ENCODE measurements around the gene KCNC2.

Gene KCNC2

DNA sequence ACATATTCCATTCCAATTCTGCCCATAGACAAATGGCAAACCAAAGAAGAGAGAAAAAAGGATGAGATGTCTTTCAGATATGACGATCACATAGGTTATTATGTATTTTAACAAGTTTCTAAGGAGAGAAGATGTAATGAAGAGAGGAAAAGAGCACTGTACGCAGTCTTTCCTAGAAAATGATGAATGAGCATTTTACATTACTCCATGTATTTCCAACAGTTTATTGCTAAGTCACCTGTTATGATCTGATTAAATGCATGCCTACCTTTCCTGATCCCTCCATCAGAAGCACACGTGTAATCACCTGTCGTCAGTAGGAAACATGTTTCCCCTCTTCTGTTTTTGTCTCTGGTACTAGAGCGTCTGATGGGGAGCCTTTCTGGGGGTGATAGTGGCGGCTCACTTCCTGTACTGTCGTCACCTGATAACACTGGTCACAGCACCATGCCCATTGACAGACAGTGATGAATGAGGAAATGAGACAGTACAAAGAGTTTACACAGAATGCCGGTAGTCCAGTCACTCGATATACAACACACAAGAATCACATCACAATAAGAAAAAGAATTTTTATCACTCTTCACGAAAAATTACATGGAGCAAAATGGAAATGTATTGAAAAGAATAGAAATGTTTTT lies 161.6 kb downstream of the KCNC2 start:
- DNase-seq: no peak

DNA sequence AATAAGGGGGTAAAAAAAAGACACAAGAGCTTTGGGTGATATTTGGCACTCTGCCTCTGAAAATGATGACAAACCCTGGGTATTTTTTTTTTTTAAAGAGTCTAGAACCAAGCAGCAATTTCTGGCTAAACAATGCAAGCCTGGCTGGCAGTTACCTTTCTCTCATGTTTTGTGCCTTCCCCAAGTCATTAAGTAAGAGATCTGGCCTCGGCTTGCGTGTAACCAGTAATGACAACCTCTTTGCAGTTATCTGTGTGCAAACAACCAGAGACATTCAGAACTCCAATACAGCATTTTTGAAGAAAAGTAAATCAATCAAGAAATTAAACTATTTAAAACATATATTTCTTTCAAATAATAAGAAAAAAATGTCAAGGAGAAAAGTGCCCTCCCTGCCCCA lies 167.5 kb downstream of the KCNC2 start:
- no peak for DNase-seq

GRCh38 chr12:75041472-75041871 lies 168.2 kb downstream of the KCNC2 start:
- no peak for DNase-seq

DNA sequence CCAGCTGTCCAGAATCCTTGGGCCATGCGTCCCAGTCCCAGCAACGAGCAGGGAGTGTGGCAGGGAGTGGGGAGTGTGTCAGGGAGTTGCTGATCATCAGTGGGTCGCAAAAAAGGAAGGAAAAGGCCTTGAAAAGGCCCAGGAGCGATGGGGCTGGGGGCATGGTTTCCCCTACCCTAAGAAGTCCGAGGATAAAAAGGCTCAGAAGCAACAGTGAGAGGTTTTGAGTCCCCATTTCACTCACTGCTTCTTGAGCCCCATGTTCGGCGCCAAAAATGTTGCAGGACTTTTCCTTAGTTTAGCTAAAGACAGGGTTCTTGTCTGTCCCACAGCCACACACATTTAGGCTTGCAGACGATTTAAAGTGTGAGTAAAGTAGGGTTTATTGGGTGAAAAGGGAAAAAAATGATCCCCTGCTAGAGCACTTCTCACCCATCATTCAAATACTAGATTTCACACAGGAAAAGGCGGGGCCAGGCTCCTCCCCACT lies 189.5 kb downstream of the KCNC2 start:
- DNase-seq: no peak

GRCh38 chr12:75011120-75011519 lies 198.5 kb downstream of the KCNC2 start:
- DNase-seq: peak; percentile 17

DNA sequence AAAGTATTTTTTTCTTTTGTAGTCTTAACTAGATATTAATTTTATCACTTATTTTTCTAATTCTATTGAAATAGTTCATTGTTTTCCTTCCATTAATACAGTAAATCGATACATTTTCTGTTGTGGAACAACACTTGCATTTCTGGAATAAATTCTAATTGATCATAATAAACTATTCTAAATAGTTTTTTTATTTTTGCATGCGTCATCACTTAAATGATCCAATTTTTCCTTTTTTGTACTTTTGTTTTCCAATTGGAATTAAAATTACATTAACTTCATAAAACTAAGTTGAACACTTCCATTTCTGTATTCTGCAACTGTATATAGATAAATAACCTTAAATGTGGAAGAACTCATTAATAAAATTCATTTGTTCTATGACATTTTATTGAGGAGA lies 202.5 kb downstream of the KCNC2 start:
- DNase-seq: no peak

DNA sequence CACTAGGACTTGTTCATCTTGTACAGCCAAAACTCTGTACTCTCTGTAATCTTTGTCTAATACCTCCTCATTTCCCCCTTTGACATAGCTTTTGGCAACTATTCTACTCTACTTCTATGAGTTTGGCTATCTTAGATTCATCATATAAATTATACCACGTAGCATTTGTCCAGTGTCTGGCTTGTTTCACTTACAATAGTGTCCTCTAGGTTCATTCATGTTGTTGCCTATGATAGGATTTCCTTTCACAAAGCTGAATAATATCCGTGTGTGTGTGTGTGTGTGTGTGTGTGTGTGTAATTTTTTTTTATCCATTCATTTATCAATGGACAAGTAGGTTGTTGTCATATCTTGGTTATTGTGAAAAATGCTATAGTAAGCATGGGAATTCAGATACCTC lies 209.5 kb downstream of the KCNC2 start:
- no peak for DNase-seq

DNA sequence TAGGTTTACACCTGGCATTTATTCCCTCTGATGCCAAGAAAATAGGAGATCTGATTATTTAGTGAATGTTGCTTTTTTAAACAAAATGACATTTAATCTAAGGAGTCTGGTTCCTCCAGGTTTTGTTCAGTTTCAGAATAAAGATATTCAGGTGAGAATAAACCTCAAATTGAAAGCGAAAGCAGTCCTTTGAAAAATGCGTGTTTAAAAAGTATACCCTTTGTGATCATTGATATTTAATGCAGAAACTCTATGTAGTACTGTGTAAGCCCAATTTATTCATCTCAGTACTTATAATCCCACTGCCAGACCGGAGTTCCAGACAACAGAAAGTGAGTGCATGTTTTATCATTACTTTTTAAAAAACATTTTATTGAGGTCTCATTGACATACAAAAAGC lies 210.2 kb downstream of the KCNC2 start:
- DNase-seq: no peak

Measured in stimulated activated CD4-positive, alpha-beta T cell treated with anti-CD3 and anti-CD28 coated beads, Interleukin-4, amount 100 ng/mL, for 24 hours (primary cell).